ENCODE measurements around the gene LIG4.

GRCh38 chr13:108168929-108169328 lies 46.4 kb downstream of the LIG4 start:
- TF ChIP-seq POLR2A (IDR thresholded peaks at IDR 0.05; ENCODE audit: low read depth) (no peak), EP300 (IDR thresholded peaks at IDR 0.05) (no peak)
- TF ChIP-seq, protein P1, sequence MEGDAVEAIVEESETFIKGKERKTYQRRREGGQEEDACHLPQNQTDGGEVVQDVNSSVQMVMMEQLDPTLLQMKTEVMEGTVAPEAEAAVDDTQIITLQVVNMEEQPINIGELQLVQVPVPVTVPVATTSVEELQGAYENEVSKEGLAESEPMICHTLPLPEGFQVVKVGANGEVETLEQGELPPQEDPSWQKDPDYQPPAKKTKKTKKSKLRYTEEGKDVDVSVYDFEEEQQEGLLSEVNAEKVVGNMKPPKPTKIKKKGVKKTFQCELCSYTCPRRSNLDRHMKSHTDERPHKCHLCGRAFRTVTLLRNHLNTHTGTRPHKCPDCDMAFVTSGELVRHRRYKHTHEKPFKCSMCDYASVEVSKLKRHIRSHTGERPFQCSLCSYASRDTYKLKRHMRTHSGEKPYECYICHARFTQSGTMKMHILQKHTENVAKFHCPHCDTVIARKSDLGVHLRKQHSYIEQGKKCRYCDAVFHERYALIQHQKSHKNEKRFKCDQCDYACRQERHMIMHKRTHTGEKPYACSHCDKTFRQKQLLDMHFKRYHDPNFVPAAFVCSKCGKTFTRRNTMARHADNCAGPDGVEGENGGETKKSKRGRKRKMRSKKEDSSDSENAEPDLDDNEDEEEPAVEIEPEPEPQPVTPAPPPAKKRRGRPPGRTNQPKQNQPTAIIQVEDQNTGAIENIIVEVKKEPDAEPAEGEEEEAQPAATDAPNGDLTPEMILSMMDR (IDR thresholded peaks at IDR 0.05): no peak

Measured in esophagus muscularis mucosa (tissue), 4 donors.